Astrocyte (in vitro differentiated cells and primary cell): ENCODE measurements around the gene DAPL1. TPM values are rescaled to one million over a fixed set of nuclear protein-coding genes. Genes with fewer than 3 reads are reported as not detected.
"Not testable (repeated sequence)": the region's sequence is repeated elsewhere in the genome, so short reads cannot be mapped to it uniquely, and the experiment has no call there.

ENCODE experiments used
- DNase-seq: peaks from one replicate; pipeline ENCODE4 v3.0.0-alpha.2; 2010; ENCODE audit warnings: low read depth
- FAIRE-seq: peaks from 2 replicates; lab custom pipeline; 2011; peaks lifted over from hg19 to GRCh38; lab: Jason Lieb, UNC
- H2AFZ ChIP-seq: 2 replicates; pipeline ENCODE4 v1.6.0; 2012; ENCODE audit warnings: low read depth, low read length, inconsistent platforms
- H3K27ac ChIP-seq: 2 replicates; pipeline ENCODE4 v1.5.1; 2011; ENCODE audit warnings: low read depth, low read length, inconsistent platforms
- H3K27me3 ChIP-seq: 2 replicates; pipeline ENCODE4 v1.6.0; 2011; ENCODE audit warnings: low read length, inconsistent platforms; ENCODE audit not compliant: insufficient read depth
- H3K36me3 ChIP-seq: 2 replicates; pipeline ENCODE4 v1.5.1; 2011; ENCODE audit warnings: low read length, inconsistent platforms; ENCODE audit not compliant: insufficient read depth
- H3K4me1 ChIP-seq: 2 replicates; pipeline ENCODE4 v1.5.1; 2011; ENCODE audit warnings: low read length, inconsistent platforms; ENCODE audit not compliant: insufficient read depth
- H3K4me2 ChIP-seq: 2 replicates; pipeline ENCODE4 v1.6.0; 2012; ENCODE audit warnings: low read length, inconsistent platforms
- H3K4me3 ChIP-seq: 2 replicates; pipeline ENCODE4 v1.5.1; 2011; ENCODE audit warnings: low read depth, mild to moderate bottlenecking, low read length, inconsistent platforms; ENCODE audit not compliant: insufficient read depth
- H3K79me2 ChIP-seq: 2 replicates; pipeline ENCODE4 v1.6.0; 2012; ENCODE audit warnings: mild to moderate bottlenecking, low read length, inconsistent platforms; ENCODE audit not compliant: insufficient read depth
- H3K9ac ChIP-seq: 2 replicates; pipeline ENCODE4 v1.6.0; 2012; ENCODE audit warnings: mild to moderate bottlenecking, low read length, inconsistent platforms
- H3K9me3 ChIP-seq: 2 replicates; pipeline ENCODE4 v1.5.1; 2012; ENCODE audit warnings: low read depth, mild to moderate bottlenecking, low read length, inconsistent platforms; ENCODE audit not compliant: insufficient read depth
- H4K20me1 ChIP-seq: 2 replicates; pipeline ENCODE4 v1.6.0; 2012; ENCODE audit warnings: low read length, inconsistent platforms; ENCODE audit not compliant: insufficient read depth
- H3K27ac Mint-ChIP-seq: one replicate; pipeline ENCODE4 v1.8.0; 2021; ENCODE audit warnings: mild to moderate bottlenecking, mixed read lengths; ENCODE audit not compliant: unreplicated experiment
- H3K27me3 Mint-ChIP-seq: one replicate; pipeline ENCODE4 v1.8.0; 2021; ENCODE audit warnings: low read depth, mixed read lengths; ENCODE audit not compliant: unreplicated experiment
- H3K36me3 Mint-ChIP-seq: one replicate; pipeline ENCODE4 v1.8.0; 2021; ENCODE audit warnings: low read depth, mixed read lengths; ENCODE audit not compliant: unreplicated experiment
- H3K4me1 Mint-ChIP-seq: one replicate; pipeline ENCODE4 v1.8.0; 2021; ENCODE audit warnings: low read depth, mixed read lengths; ENCODE audit not compliant: unreplicated experiment
- H3K4me3 Mint-ChIP-seq: one replicate; pipeline ENCODE4 v1.8.0; 2021; ENCODE audit warnings: mild to moderate bottlenecking, moderate library complexity, mixed read lengths; ENCODE audit not compliant: unreplicated experiment
- H3K9me3 Mint-ChIP-seq: one replicate; pipeline ENCODE4 v1.8.0; 2021; ENCODE audit warnings: mild to moderate bottlenecking, mixed read lengths; ENCODE audit not compliant: unreplicated experiment
- total RNA-seq: library from RNA; stranded (reverse); gene quantifications from 2 replicates; pipeline ENCODE4 v1.2.1, GENCODE V29; 2021

Gene DAPL1
- total RNA-seq, 1 donor from 2014 or later, result not detected

GRCh38 chr2:158865469-158865868, 70.4 kb downstream of the DAPL1 start:
- H3K27ac ChIP-seq, H3K9me3 Mint-ChIP-seq, H3K9ac ChIP-seq, H2AFZ ChIP-seq, H3K36me3 ChIP-seq, H3K27me3 ChIP-seq, H3K9me3 ChIP-seq, FAIRE-seq, DNase-seq, H3K36me3 Mint-ChIP-seq, H3K4me3 ChIP-seq, H3K4me3 Mint-ChIP-seq, H3K4me1 Mint-ChIP-seq, H4K20me1 ChIP-seq, H3K27ac Mint-ChIP-seq, H3K4me1 ChIP-seq, H3K27me3 Mint-ChIP-seq, H3K79me2 ChIP-seq, H3K4me2 ChIP-seq: not testable (repeated sequence)

Other genes starting within 250 kb of the DAPL1 start
- gene TANC1, start 173.3 kb downstream of the DAPL1 start, total RNA-seq, result 45.0 and 45.2 TPM in 2 replicates